NCI-H2171 treated with DMSO at 0.1 percent for 48 hours (cell line): ENCODE data around the gene CSRP3.

Experiments
- DNase-seq: peaks from one replicate; lab custom pipeline; 2025; lab: John Stamatoyannopoulos, UW

CSRP3 gene

DNA sequence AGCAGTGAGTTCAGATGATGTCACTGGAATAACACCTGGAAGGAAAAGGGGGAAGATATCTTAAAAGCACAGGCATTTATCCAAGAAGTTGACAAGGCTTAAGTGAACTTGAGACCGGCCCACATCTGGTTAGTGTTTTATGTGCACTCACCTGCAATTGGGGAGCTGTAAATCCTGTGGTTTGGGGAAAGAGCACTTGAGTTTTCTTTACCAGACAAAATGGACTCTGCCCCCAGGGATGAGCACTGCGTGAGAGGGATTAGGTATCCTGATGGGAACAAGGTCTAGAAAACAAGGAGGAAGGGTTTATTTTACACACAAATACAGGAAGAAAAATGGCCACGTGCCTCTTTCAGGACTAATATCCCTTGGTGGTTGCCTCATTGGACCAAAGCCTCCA lies 23.8 kb upstream of the CSRP3 start:
- DNase-seq: no peak

DNA sequence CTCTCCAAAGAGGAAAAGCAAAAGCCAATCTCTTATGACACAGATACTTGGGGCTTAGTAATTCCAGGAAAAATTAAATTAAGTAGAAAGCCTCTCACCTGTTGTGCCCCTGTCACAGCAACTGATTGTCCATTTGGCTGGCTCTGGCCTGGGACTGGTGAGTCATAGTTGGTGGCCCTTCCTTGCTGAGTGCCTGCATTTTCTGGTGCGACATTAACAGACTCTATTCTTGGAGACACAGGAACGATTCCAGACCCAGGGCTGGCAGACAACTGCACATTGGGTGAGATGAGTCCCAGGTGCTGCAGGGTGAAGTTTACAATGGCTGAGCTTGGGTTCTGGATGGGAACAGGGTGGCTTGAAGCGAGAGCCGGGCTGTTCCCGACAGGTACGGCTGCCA lies 23.3 kb upstream of the CSRP3 start:
- DNase-seq: no peak

DNA sequence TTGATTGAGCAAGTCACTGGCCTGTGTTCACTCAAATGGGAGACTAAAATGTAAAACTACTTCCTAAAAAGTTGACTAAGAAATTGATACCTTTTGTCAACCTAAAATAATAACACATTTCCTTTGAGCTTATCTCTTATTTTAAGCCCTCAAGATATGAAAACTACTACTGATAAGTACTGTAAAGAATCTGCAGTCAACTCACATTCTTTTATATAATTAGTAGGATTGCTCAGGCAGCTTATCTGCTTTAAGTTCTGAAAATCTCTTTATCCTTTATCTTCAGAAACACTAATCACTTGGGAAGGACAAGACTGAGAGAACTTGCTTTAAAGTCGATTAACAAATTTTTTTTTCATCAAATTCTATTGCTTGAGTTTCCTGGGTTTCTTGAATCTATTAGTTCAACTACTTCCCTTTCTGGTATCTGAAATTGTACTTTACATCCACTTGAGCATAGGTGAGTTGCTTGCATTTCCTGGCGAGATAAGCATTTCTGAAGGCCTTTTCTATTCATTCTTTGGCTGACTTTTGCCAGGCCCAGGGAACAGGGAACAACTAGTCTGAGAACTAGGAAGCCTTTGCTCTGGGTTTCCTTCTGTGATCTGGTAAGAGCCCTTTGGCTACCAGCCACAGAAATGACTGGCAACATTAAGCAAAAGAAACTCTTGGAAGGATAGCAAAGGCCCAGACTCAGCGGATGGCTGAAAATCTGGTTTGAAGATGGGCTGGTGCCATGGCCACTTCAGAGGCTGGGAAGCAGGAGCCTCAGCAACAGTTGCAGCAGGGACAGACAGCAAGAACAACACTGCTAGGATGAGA lies 19.3 kb upstream of the CSRP3 start:
- DNase-seq: no peak

DNA sequence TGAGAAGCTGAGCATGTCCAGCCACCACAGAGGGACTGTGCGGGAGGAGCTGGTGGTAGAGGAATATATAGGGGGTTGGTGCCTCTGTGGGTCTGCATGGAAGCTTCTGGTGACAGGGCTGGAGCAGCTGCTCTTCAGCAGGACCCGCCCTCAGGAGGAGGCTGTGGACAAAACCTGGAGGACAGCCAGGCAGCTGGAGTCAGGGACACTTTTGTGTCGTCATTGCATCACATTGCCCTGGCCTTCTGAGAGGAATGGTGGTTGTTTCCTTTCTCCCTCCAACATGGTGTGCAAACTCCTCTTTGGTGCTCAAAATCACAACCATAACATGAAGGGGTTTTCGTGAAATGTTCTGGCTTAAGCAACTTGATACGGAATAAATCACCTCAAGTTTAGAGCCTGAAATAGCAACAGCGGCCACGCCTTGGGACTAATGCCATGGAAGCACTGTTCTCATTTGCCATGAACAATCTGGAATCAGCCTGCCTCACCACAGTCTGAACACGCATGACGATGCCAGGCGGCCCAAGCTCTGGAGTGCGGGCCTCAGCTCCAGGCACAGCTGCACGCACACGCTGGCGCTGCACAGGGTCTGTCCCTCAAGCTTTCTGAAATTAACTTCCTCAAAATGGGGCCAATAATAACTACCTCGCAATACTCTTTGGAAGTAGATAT lies 17.1 kb upstream of the CSRP3 start:
- DNase-seq: no peak

DNA sequence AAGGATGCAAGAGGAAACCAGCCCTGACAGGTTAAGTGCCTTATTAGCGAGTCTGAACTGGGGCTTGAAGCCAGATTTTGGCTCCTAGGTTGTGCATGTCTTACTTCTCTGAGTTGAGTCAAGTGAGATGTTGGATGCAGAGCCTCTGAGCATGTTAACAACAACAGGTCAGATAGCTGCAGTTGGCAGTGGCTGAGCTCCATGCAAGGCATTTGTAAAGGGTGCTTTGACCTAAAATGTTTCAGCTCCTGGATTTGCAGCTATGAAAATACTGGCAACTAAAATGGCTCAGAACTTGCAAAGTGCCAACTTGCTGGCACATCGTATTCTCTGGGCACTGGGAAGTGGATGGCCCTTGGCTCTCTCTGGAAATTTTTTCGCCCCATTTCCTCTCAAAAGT lies 16.4 kb upstream of the CSRP3 start:
- DNase-seq: no peak

DNA sequence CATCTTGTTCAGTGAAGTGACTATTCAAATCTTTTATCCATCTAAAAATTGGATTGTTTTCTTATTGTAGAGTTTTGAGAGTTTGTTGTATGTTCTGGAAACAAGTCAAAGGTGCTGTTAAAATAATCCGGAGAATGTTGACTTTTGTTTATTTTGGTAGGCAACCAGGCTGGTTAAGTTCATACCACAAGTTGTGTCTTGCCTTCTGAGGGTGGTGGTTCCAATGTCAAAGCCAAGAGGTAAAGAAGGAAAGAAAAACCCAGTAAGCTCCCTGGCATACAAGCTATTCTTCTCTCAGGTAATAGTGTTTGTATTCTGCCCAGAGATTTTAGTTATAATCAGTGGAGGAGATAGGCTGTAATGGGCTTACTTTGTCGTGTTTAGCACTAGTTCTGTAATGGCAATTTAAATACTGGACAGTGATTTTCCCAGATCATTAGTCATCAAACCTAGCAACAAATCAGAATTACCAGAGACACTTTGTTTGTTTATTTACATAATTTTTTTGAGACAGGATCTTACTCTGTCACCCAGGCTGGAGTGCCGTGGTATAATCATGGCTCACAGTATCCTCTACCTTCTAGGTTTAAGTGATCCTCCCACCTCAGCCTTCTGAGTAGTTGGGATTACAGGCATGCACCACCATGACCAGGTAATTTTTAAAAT lies 15.1 kb upstream of the CSRP3 start:
- no peak for DNase-seq

DNA sequence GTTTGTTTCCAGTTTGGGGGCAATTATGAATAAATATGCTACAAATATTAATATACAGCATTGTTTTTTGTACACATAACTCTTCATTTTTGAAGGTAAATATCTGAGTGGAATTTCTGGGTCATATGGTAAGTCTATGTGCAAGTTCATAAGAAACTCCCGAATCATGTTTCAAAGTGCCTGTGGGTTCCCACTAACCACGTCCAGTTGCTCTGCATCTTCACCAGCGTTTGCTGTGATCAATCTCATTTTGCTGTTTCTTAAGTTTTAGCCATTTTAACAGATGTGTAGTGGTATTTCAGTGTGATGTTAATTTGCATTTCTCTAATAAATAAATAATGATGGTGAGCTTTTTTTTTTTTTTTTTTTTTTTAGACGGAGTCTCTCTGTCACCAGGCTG lies 14.2 kb upstream of the CSRP3 start:
- DNase-seq: no peak

DNA sequence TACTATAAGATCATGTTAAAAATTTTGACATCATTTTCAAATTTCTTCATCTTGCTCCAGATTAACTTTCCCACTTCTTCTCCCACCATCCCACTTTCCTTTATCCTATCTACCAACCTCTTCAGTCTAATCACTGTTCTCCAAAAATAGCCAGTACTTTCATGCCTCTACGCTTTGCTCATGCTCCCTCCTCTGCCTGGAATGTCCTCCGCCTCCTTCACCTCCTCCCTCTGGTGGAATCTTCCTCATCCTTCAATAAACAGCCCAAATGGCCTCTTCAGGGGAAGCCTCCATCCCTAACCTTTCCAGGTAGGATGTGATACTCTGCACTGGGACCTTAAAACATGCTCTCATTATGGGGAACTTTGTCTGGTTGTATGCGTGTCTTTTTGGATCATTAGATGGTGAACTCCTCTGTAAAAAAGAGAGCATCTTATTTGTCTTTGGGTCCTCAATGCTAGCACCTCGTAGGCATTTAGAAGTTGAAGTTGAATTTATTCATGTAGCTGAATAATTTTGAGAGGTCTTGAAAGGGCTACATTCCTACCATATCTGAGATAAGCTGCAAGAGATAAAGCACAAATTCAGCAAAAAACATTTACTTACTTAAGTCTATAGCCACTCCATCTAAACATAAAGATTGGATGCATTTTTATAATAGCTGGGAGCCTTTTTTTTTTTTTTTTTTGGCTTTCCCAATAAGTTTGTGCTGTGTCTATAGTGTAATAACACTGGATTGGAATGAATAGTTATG lies 8.0 kb upstream of the CSRP3 start:
- no peak for DNase-seq

DNA sequence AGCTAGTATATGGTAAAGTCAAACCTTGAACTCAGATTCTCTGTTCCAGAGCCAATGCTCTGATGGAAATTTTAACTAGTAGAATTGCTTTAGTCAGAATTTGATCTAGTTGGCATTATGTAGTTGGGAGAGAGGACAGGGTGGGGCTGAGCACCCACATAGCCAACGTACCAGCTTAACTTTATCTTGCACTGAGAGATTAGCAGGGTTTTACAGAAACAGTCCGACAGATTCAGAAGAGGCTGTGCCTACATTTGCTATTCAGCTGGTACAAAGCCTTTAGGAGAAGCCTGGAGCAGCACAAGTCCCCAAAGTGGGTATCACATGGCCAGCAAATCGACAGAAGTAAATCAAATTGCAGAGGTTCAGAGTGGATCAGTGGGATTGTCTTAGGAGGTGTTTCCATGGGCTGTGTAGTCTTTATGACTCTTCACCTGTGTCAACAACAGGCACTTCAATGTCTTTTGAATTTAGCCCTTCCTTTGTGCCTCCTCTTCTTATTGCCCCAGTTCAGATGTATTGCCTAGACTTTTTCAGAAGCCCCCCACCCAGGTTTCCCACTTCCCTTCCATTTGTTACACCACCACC lies 7.3 kb upstream of the CSRP3 start:
- DNase-seq: no peak

DNA sequence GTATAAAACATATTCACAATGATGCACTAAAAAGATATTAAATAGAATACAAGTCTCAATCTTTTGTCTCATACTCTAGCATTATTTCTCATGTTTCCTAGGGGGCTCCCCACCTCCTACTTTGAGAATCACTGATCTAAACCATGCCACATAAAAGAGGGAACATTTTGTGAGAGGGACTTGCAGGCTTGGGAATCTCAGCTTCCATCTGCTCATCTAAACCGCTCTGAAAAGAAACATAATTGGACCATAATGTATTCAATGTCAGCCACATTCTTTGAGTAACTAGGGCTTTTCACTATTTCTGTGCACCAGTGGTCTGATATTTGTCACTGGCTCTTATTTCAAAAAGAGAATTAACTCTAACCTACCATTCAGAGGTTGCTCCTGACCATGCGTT lies 6.4 kb upstream of the CSRP3 start:
- no peak for DNase-seq

DNA sequence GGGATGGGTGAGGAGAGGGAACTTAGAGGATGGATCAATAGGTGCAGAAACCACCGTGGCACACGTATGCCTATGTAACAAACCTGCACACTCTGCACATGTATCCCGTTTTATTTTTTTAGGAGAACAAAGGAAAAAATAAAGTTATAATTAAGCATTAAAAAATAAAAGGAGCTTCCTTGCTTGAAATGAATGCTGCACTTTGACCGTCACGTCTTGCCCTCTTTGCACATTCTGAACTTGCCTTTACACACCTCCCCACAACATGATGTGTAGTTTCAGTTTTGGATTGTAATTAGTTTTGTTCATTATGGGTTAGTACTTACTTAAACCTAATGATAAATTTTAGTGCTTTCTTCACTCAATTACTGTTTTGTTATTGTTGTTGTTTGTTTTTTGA lies 3.1 kb upstream of the CSRP3 start:
- DNase-seq: no peak

DNA sequence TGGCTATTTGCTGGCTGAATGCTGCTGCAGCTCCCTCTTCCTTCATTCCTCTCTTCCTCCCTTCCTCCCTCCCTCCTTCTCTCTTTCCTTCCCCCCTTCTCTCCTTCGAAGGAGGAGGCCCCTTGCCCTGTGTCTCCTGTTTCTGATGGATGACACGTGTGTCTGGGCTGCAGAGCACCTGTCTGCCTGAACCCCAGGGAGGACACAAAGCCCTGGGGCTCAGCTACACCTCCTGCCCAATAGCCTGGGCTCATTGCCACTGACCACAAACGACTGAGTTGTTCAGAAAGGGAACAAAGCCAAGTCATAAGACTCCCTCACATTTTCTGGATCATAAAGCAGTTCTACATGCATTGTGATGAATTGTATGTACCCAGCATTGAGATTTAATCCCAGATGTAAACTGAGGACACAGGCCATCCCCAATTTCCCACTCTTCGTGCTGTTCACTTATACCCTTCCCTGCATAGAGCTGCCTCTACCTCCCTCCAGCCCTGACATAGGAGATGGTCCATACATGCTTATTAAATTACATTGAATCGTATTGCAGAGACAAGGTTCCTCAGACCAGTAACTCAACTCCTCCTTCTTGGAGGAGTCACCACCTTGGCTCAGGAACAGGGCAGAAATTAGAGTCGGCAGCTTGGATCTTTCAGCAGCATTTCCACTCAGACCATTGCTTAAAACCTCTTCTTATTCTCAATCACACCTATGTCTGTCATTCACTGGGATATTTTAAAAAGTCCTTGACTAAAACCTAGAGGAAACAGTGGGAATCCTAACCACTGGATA lies 1.2 kb downstream of the CSRP3 start:
- no peak for DNase-seq

DNA sequence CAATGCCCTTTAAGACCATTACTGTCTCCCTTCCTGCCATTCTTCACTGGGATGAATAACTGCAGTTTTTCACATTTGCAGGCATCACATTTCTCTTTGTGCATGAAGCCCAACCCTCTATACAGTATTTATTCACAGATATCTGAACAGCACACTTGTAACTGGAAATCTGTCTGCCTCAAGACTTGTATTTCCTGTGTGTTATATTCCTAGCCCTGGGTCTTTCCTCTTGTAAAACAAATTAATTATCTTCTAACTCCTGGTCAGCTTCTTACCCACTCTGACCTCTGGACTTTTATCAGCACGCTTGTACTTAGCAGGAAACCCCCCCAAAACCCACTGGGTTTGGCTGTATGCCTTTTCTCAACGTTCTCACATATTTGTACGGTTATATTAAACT lies 2.0 kb downstream of the CSRP3 start:
- no peak for DNase-seq

DNA sequence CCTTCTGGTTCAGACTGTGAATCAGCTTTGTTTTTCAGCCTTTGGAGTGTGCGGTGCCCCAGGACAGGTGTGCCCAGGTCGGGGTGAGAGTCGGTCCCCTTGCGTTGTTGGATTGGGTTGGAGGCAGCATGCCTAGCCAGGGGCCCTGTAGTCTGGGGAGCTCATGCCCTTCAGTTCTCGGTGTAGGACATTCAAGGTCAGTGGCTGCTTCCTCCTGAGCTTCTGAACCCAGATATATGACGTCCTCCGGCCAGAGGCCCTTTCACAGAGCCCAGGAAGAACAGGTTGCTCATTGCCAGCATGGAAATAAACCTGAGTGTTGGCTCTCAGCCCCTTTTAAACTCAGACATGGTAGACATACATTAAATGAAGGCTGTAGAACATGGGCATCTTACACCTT lies 2.7 kb downstream of the CSRP3 start:
- DNase-seq: no peak

DNA sequence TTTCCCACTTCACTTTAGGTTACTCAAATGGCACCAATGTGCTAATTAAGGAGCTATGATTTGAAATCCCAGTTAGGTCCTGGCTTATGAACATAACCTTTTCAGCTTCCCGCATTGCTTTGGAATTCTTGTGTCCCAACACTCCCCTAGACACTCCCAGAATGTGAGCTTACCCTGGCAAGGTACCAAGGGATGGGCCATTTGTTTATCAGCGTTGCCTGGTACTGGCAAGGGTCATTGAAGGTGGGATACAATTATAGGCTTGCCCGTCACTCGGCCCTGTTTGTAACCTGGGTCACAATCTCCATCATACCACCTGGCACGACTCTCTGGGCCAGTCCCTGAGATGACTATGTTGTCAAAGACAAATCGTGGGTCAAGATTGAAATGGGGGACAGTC lies 5.4 kb downstream of the CSRP3 start:
- DNase-seq: no peak

DNA sequence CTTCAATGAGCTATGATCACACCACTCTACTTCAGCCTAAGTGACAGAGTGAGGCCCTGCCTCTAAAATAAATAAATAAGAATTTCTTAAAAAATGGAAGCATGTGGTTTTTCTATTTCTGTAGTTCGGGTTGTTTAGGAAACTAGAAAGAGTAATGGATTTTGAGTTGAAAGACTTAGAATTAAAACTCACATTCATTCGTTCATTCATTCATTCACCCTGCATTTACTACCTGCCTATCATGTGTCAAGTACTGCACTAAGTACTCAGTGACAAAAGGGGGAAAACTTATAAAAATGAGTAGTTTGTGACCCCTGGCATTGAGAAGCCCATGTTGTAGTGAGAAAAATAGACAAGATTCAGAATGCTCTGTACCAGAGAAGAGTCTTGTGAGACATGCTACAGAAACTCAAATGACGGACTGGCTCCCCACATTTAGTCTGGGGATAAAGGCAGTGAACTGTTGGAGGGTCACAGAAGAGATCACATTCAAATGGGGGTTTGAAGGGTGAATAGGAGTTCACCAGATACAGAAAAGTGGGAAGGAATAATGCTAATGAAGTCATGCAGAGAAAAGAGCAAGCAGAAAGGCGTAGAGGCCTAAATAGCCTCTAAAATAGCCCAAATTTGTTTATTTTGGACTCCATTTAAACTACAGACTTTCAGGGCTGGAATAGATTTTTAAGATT lies 7.0 kb downstream of the CSRP3 start:
- no peak for DNase-seq

DNA sequence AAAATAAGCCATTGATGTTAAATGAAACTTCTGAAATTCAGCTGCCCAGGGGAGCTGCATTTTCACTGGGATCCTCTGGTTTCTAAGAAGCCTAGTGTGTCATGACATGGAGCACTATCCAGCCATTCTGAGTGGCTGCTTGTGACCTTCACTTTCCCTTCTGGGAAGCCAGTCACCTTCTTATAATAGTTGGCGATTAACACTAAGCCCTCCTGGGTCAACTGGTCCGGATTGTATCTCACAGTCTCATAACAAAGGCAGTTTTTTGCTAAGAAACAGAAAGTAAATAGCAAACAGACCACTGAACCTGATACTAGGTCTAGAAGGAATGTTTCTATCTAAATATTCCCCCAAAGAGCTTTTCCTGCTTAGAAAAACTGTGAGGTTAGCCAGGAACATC lies 7.9 kb downstream of the CSRP3 start:
- no peak for DNase-seq

DNA sequence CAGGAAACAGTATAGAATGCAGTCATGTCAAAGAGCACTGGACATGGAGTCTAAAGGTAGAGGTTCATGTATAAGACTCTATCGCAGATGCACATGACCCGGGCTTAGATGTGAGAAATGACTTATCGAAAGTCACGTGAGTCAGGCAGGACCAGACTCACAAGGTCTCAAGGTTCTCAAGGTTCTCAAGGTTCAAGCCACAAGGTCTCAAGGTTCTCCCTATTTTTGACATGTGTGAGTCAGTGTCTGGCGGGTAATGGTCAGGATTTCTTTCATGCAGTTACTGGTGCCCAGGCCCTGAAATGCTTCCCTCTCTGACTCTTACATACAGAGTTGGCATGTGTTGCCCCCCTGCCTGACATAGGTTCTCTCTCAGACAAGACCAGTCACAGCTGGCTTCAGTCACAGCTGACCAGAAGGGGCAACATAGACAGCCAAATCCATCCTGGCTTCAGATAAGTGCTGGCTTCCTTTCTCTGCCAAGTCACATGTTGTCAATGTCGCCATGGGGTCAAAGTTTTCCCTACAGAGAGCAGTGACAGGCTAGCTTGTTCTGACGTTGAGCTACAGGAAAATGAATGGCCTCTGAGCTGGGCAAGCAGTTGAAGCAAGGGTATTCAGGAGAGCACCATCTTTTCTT lies 10.1 kb downstream of the CSRP3 start:
- DNase-seq: no peak

DNA sequence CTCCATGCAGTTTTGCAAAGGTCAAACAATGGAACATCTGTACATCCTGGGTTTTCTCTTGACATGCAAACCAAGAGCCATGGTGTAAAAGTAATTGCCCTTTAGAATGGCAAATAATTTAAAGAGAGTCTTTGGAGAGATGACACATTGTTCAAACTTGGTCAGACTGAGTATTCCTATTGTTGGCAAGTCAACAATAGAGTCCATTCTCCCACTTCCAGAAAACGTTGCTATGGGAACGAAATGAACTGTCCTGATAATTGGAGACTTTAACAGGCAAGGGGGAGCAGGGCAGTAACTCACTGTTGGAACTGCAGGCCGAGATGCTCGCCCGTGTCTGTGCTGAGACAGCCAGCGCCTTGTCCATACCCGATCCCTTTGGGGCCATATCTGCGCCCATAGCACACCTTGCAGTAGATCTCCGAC lies 13.9 kb downstream of the CSRP3 start:
- no peak for DNase-seq
